Bronchial epithelial cell (primary cell): Measurements from ENCODE around the gene PTEN. TPM values are rescaled to one million over a fixed set of nuclear protein-coding genes. Genes with fewer than 3 reads are reported as not detected.
A peak's percentile ranks its signal among the peaks of the same experiment; 100 is the strongest.

Source experiments
- DNase-seq: peaks from one replicate; pipeline ENCODE4 v3.0.0-alpha.2; 2010; ENCODE audit warnings: low read depth
- FAIRE-seq: peaks from 2 replicates; lab custom pipeline; 2011; peaks lifted over from hg19 to GRCh38; lab: Jason Lieb, UNC
- H3K27me3 ChIP-seq: 2 replicates; pipeline ENCODE4 v1.5.1; 2011; ENCODE audit warnings: low read length; ENCODE audit not compliant: control insufficient read depth, insufficient read depth
- H3K36me3 ChIP-seq: 2 replicates; pipeline ENCODE4 v1.5.1; 2011; ENCODE audit warnings: low read length; ENCODE audit not compliant: control insufficient read depth, insufficient read depth
- H3K4me3 ChIP-seq: 2 replicates; pipeline ENCODE4 v1.5.1; 2011; ENCODE audit warnings: mild to moderate bottlenecking, low read depth, low read length, control low read depth
- total RNA-seq: library from RNA; depleted of rRNA; stranded (reverse); fragments of >200 nt; gene quantifications from 2 replicates; pipeline ENCODE4 v1.2.1, GENCODE V29; 2014
- TF ChIP-seq, protein P1 (sequence below): IDR thresholded peaks from 2 replicates; pipeline ENCODE4 v1.5.1; 2011; ENCODE audit warnings: mild to moderate bottlenecking, moderate library complexity, low read length, control low read depth, inconsistent platforms; ENCODE audit not compliant: insufficient read depth, severe bottlenecking

PTEN gene
- total RNA-seq, 1 donor from 2014 or later: 90.0 TPM

DNA sequence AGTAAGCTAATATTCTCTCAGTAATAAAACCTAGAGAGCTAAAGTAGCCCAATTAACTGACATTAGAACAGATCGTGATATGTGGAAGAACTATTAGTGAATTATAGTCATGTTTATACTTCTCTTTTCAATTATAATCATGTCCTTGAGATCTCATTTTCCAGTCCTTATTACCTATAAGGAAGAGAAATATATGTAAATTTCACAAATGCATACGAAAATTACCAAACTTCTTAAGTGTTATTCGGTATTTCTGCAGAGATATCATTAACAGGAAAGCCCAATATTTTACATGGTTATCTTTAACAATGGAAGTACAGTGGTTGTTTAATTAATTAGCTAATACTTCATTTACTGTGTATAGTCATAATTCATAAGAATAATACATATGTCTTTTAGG lies 110.7 kb downstream of the PTEN start:
- DNase-seq (no peak), FAIRE-seq (no peak)
- H3K27me3 ChIP-seq: no peaks in the 10 kb centered on the region
- H3K36me3 ChIP-seq: no peaks in the 10 kb centered on the region
- no peak overlapping the region for H3K4me3 ChIP-seq
- TF ChIP-seq, protein P1, sequence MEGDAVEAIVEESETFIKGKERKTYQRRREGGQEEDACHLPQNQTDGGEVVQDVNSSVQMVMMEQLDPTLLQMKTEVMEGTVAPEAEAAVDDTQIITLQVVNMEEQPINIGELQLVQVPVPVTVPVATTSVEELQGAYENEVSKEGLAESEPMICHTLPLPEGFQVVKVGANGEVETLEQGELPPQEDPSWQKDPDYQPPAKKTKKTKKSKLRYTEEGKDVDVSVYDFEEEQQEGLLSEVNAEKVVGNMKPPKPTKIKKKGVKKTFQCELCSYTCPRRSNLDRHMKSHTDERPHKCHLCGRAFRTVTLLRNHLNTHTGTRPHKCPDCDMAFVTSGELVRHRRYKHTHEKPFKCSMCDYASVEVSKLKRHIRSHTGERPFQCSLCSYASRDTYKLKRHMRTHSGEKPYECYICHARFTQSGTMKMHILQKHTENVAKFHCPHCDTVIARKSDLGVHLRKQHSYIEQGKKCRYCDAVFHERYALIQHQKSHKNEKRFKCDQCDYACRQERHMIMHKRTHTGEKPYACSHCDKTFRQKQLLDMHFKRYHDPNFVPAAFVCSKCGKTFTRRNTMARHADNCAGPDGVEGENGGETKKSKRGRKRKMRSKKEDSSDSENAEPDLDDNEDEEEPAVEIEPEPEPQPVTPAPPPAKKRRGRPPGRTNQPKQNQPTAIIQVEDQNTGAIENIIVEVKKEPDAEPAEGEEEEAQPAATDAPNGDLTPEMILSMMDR: no peak

- FAIRE-seq: no peak
- Histone ChIP-seq H3K36me3 (no peaks in the 10 kb centered on the region), H3K4me3 (no peak overlapping the region), H3K27me3 (no peaks in the 10 kb centered on the region)
- no peak for DNase-seq
- TF ChIP-seq, protein P1: no peak
Observed at GRCh38 chr10:87974769-87975168, 111.3 kb downstream of the PTEN start.

- peak; percentile 47 for DNase-seq
- FAIRE-seq: no peak
- H3K36me3 ChIP-seq: no peaks in the 10 kb centered on the region
- no peak overlapping the region for H3K4me3 ChIP-seq
- no peaks in the 10 kb centered on the region for H3K27me3 ChIP-seq
- TF ChIP-seq, protein P1: no peak
Observed at GRCh38 chr10:87976101-87976743, 112.8 kb downstream of the PTEN start.

- FAIRE-seq (no peak), DNase-seq (no peak)
- Histone ChIP-seq H3K27me3 (no peaks in the 10 kb centered on the region), H3K36me3 (no peaks in the 10 kb centered on the region), H3K4me3 (no peak overlapping the region)
- TF ChIP-seq, protein P1: no peak
Observed at GRCh38 chr10:87978166-87978565, 114.7 kb downstream of the PTEN start.

GRCh38 chr10:87979847-87980246 lies 116.4 kb downstream of the PTEN start:
- H3K4me3 ChIP-seq: no peak overlapping the region
- H3K27me3 ChIP-seq: no peaks in the 10 kb centered on the region
- DNase-seq (peak; percentile 7), FAIRE-seq (no peak)
- no peaks in the 10 kb centered on the region for H3K36me3 ChIP-seq
- TF ChIP-seq, protein P1: no peak

DNA sequence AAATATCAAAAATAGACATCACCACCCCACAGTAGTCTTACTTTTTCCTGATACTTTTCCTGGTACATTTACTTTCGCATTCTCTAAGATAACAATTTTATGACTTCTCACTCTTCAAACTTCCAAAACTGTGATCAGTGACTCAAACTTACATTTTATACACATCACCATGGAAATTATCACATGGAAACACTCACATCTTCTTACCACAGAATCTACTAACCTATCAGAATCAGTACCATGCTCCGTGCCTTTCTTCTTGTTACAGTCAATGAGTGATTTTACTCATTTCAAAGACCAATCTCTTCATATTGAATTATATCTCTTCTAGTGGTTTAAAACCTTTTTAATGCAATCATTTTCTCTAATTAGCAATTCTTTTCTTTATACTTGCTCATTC lies 120.3 kb downstream of the PTEN start:
- Histone ChIP-seq H3K36me3 (no peaks in the 10 kb centered on the region), H3K27me3 (no peaks in the 10 kb centered on the region), H3K4me3 (no peak overlapping the region)
- TF ChIP-seq, protein P1: no peak
- DNase-seq (no peak), FAIRE-seq (no peak)
